ENCODE results near the gene DCP1B.

DCP1B gene

GRCh38 chr12:2004113-2004929 lies at the start of gene DCP1B:
Gene DCP1B (minus strand): TSS chr12:2004457. CDS start chr12:2004431, 26 bp downstream.
- H3K79me2 ChIP-seq (ENCODE audit: insufficient read depth, low read length): no peaks in the 10 kb centered on the region
- no peaks in the 10 kb centered on the region for H3K9me2 ChIP-seq (replicated peaks; ENCODE audit: insufficient read depth, low read length)
- H3K36me3 ChIP-seq (ENCODE audit: low read length): no peaks in the 10 kb centered on the region
- H2AFZ ChIP-seq (ENCODE audit: low read depth, low read length, severe bottlenecking): peak within 1 kb of the TSS; percentile 46
- H3K4me3 ChIP-seq (ENCODE audit: insufficient read depth, low read length, poor library complexity, severe bottlenecking): peak within 1 kb of the TSS; percentile 55
- no peaks in the 10 kb centered on the region for H3K9me3 ChIP-seq (ENCODE audit: insufficient read depth, low read length)
- no peak within 1 kb of the TSS; the same call in 1 of the 2 replicates for H3K27ac ChIP-seq (ENCODE audit: low read depth, low read length)
- TF ChIP-seq EZH2phosphoT487 (conservative IDR thresholded peaks at IDR 0.05; ENCODE audit: low read length): no peak
- TF ChIP-seq CTCF (IDR thresholded peaks at IDR 0.05; ENCODE audit: insufficient read depth, low read length, poor library complexity, severe bottlenecking): no peak
- peak within 1 kb of the TSS; percentile 59 for H3K9ac ChIP-seq (ENCODE audit: low read length)
- H4K20me1 ChIP-seq (ENCODE audit: low read depth, low read length): no peaks in the 10 kb centered on the region
- no peaks in the 10 kb centered on the region for H3F3A ChIP-seq (ENCODE audit: insufficient read depth)
- peak within 1 kb of the TSS; percentile 45 for H3K4me2 ChIP-seq (ENCODE audit: low read depth, low read length, poor library complexity, severe bottlenecking)
- H3K27me3 ChIP-seq (ENCODE audit: low read length): no peaks in the 10 kb centered on the region

- Histone ChIP-seq H3K9ac (ENCODE audit: low read length) (peak overlapping the region; percentile 38; the same call in 1 of the 2 replicates), H4K20me1 (ENCODE audit: low read depth, low read length) (no peaks in the 10 kb centered on the region), H2AFZ (ENCODE audit: low read depth, low read length, severe bottlenecking) (no peak overlapping the region), H3F3A (ENCODE audit: insufficient read depth) (no peaks in the 10 kb centered on the region), H3K27me3 (ENCODE audit: low read length) (no peaks in the 10 kb centered on the region), H3K27ac (ENCODE audit: low read depth, low read length) (no peak overlapping the region), H3K36me3 (ENCODE audit: low read length) (no peaks in the 10 kb centered on the region), H3K4me2 (ENCODE audit: low read depth, low read length, poor library complexity, severe bottlenecking) (peak overlapping the region; percentile 67), H3K9me2 (replicated peaks; ENCODE audit: insufficient read depth, low read length) (no peaks in the 10 kb centered on the region), H3K4me3 (ENCODE audit: insufficient read depth, low read length, poor library complexity, severe bottlenecking) (no peak overlapping the region), H3K9me3 (ENCODE audit: insufficient read depth, low read length) (no peaks in the 10 kb centered on the region), H3K79me2 (ENCODE audit: insufficient read depth, low read length) (no peaks in the 10 kb centered on the region)
- TF ChIP-seq EZH2phosphoT487 (conservative IDR thresholded peaks at IDR 0.05; ENCODE audit: low read length) (no peak), CTCF (IDR thresholded peaks at IDR 0.05; ENCODE audit: insufficient read depth, low read length, poor library complexity, severe bottlenecking) (no peak)
These were observed 49.4 kb upstream of the DCP1B start for GRCh38 chr12:2053691-2054090.

- Histone ChIP-seq H3K4me2 (ENCODE audit: low read depth, low read length, poor library complexity, severe bottlenecking) (peak within 1 kb of the TSS; percentile 67), H3K9me2 (replicated peaks; ENCODE audit: insufficient read depth, low read length) (no peaks in the 10 kb centered on the region), H3K79me2 (ENCODE audit: insufficient read depth, low read length) (no peaks in the 10 kb centered on the region), H3K27ac (ENCODE audit: low read depth, low read length) (no peak within 1 kb of the TSS), H3K36me3 (ENCODE audit: low read length) (no peaks in the 10 kb centered on the region), H4K20me1 (ENCODE audit: low read depth, low read length) (no peaks in the 10 kb centered on the region), H3K9me3 (ENCODE audit: insufficient read depth, low read length) (no peaks in the 10 kb centered on the region), H2AFZ (ENCODE audit: low read depth, low read length, severe bottlenecking) (peak within 1 kb of the TSS; percentile 80), H3K4me3 (ENCODE audit: insufficient read depth, low read length, poor library complexity, severe bottlenecking) (peak within 1 kb of the TSS; percentile 34), H3K27me3 (ENCODE audit: low read length) (no peaks in the 10 kb centered on the region), H3K9ac (ENCODE audit: low read length) (peak within 1 kb of the TSS; percentile 38; the same call in 1 of the 2 replicates), H3F3A (ENCODE audit: insufficient read depth) (no peaks in the 10 kb centered on the region)
- TF ChIP-seq CTCF (IDR thresholded peaks at IDR 0.05; ENCODE audit: insufficient read depth, low read length, poor library complexity, severe bottlenecking) (no peak), EZH2phosphoT487 (conservative IDR thresholded peaks at IDR 0.05; ENCODE audit: low read length) (no peak)
These were observed 48.8 kb upstream of the DCP1B start, which contains the start of gene CACNA1C for GRCh38 chr12:2052826-2053678. Gene CACNA1C (plus strand): TSS chr12:2052987. CDS start chr12:2053563, 576 bp downstream.

All from SU-DHL-6 (cell line).